Measurements from ENCODE around the gene DBR1.

DBR1 gene

DNA sequence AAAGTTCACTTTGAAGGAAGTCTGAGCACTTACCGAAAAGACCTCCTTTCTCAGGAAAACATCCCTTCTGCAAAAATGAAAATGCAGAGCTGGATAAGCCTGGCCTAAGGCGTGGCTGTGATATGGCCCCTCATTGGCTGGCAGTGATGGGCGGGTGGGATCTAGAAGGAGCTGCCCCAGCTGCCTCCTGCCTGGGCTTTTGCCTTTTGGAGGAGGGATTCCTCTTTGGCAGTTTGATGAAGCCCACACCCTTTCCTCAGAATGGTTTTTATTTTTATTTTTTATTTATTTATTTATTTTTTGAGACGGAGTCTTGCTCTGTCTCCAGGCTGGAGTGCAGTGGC is 55.3 kb downstream of the DBR1 start:
- no peak for DNase-seq (ENCODE audit: low spot score)

DNA sequence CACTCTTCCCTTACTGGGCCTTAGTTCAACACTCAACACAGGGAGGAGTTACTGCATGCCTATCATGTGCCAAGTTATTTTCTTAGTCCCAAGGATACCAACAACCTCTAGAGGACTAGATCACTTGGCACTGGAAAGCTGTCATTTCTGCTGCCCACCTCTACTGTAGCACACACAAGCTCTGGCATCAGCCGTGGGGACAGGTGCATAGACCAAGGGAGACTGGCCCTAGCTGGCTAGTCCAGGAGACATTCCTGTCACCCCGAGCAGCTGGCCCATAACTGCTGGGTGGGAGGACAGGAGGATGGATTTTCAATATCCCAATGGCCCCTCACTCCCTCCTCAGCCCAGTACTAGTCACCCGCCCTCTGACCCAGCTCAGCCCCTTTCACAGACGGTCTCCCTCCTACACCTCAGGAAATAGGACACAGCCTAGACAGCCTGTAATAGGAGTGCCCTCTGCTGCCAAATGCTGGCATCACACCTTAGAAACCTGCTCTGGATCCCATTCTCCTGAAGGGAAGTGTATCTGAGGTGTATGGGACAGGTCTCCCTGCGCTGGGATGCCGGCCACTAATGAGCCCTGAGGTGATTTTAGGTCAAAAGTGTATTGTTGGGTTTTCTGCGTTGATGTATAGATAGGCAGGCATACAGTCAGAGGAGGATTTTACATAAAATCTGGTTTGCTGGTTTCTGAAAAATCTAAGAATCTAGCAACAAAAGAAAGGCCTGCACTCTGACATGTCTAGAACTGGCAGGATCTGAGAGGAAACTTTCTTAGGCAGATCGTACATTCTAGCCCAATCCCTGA is 55.9 kb downstream of the DBR1 start:
- DNase-seq (ENCODE audit: low spot score) = peak; percentile 82

DNA sequence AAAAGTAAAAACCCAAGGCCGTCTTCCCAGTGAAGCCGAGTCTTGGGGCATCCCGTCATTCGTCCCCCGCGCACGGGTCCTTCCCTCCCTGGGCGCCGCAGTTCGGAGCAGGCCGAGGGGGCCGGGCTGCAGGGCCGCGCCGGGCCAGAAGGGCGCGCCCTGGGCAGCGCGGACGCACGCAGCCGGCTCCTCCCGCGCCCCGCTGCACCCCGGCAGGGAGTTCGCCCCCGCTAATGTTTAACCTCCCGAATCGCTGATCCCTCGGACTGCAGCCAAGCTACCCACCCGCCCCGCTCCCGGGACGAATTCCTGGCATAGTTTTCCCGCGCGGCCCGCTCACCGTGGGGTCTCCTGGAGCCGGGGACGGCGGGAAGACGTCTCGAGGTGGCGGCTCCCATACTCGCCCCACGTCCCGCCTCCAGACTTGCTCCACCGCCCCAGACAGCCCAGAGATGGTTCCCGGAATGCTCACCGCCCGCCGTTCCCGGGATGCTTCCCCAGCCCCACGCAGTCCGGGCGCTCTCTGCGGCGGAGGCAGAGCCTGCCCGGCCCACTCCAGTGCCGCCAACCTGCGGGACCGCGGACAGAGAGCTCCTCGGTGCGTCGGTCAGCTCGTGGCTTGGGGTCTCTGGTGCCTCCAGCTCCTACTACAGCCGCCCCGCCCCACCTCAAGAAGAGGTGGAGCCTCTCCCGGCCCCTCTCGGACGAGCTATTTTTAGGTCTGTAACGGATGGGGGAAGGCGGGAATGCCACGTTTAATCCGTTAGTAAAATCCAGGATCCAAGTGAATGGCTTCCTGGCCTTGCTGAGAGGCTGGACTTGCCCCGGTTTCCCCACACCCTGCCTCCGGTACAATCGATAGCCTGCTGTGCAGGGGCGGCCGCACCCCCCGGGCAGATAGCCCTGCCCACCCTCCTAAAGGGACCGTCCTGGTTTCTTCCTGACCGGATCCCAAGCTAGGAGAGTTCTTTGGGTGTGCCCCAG is 59.4 kb downstream of the DBR1 start, which contains the start of gene DZIP1L:
Gene DZIP1L (minus strand): TSS at position 621 of the 984 bp plus-strand sequence. CDS start 11,637 bp downstream, outside the sequence.
- peak; percentile 75 for DNase-seq (ENCODE audit: low spot score)

DNA sequence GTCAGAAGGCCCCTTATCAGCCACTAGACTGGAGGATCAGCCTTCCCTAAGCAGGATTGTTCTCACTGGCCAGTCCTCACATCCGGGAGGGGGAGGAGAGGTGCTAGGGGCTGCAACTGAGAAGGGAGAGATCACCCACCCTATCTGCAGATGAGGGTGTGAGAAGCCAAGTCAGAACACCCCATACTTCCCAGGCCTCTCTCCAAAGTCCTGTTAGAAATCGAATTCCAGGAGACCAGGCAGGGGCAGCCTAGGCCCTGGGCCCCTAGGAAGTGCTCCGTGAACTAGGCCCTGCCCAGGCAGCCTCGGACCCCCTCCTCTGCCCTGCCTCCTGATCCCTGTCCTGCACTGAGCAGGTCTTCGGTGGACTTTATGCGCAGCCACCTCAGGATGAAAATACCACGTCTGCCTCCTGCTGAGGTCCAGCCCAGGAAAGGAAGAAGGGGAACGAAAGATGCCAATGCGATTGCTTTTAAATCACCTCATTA is 60.2 kb downstream of the DBR1 start:
- no peak for DNase-seq (ENCODE audit: low spot score)

DNA sequence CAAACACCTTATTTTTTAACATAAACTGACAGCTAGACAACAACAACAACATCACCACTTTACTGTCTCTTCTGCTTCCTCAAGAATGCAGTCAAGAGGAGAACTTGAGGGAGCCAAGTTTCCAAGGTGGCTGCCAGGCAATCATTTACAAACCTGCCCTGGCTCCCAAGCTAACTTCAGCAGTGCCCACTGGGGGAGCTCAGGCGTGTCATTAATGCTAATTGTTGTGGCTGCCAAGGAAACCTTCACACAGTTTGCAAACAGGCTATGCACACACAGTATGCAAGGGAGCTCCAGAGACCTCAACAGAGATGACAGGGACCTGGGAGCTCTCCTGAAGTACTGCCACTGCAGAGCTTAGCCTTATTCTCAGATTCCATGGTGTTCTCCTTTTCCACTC is 61.4 kb downstream of the DBR1 start:
- no peak for DNase-seq (ENCODE audit: low spot score)

DNA sequence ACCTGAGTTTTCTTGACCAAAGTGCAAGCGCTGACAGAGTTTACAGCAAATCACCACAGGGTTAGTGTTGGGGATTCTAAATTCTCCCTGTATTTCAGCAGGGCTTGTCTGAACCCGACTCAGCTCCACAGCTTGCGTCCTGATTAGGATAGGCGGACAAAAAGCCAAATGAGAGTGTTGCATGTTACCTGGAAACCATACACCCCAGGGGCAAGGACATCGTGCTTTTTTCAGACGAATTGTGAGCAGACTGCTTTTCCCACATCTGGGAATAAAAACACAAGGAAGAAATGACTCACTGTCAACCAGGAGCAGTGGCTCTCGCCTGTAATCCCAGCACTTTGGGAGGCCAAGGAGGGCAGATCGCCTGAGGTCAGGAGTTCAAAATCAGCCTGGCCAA is 62.4 kb downstream of the DBR1 start:
- no peak for DNase-seq (ENCODE audit: low spot score)
